Stimulated activated CD8-positive, alpha-beta memory T cell treated with anti-CD3 and anti-CD28 coated beads, Interleukin-4, amount 100 ng/mL, for 1 hour (primary cell): ENCODE measurements around the gene DXO.
"Not testable (repeated sequence)": the region's sequence is repeated elsewhere in the genome, so short reads cannot be mapped to it uniquely, and the experiment has no call there.

ENCODE experiments used
- DNase-seq, 2 donors: peaks; one replicate each; pipeline ENCODE4 v3.0.0-alpha.2; 2020; ENCODE audit warnings: low read depth in 2 of 2, low spot score in 1 of 2

DXO gene

GRCh38 chr6:31958741-31959739 is 12.9 kb downstream of the DXO start, which contains the start of the genes NELFE and SKIC2:
Gene NELFE (minus strand): TSS chr6:31958971. CDS start chr6:31958446, 525 bp downstream.
Gene SKIC2 (plus strand): TSS chr6:31959175. CDS start chr6:31959193, 18 bp downstream.
- DNase-seq = peak; percentile 96 to 97

GRCh38 chr6:31958412-31958740 is 13.6 kb downstream of the DXO start:
- no peak for DNase-seq

- DNase-seq = no peak
Observed at GRCh38 chr6:31956796-31957195, 15.1 kb downstream of the DXO start.

GRCh38 chr6:31954511-31954910 is 17.4 kb downstream of the DXO start:
- no peak for DNase-seq

GRCh38 chr6:31952890-31953289 is 19.0 kb downstream of the DXO start:
- no peak for DNase-seq

GRCh38 chr6:31952140-31952805 is 19.7 kb downstream of the DXO start:
- no peak for DNase-seq

- no peak for DNase-seq
Observed at GRCh38 chr6:31949926-31950548, 21.9 kb downstream of the DXO start.

- no peak for DNase-seq
Observed at GRCh38 chr6:31948753-31949413, 23.1 kb downstream of the DXO start.

- DNase-seq = no peak
Observed at GRCh38 chr6:31948306-31948705, 23.6 kb downstream of the DXO start.

- DNase-seq = no peak
Observed at GRCh38 chr6:31947864-31948263, 24.1 kb downstream of the DXO start.

- DNase-seq = no peak
Observed at GRCh38 chr6:31947070-31947675, 24.8 kb downstream of the DXO start.

GRCh38 chr6:31946370-31946885 is 25.5 kb downstream of the DXO start:
- no peak for DNase-seq

- DNase-seq = no peak
Observed at GRCh38 chr6:31945507-31946369, 26.2 kb downstream of the DXO start, which contains the start of gene CFB. Gene CFB (plus strand): TSS chr6:31946095. CDS start chr6:31946222, 127 bp downstream.

GRCh38 chr6:31945154-31945506 is 26.8 kb downstream of the DXO start:
- no peak for DNase-seq

- no peak for DNase-seq
Observed at GRCh38 chr6:31943742-31944141, 28.2 kb downstream of the DXO start.

GRCh38 chr6:31940256-31940664 is 31.7 kb downstream of the DXO start:
- no peak for DNase-seq

- no peak for DNase-seq
Observed at GRCh38 chr6:31935823-31936222, 36.1 kb downstream of the DXO start.

GRCh38 chr6:31935021-31935420 is 36.9 kb downstream of the DXO start:
- DNase-seq = no peak

- DNase-seq = no peak
Observed at GRCh38 chr6:31933537-31933936, 38.4 kb downstream of the DXO start.

GRCh38 chr6:31932137-31932536 is 39.8 kb downstream of the DXO start:
- not testable (repeated sequence) for DNase-seq
